Measurements from ENCODE around the gene TXNRD2. TPM values are rescaled to one million over a fixed set of nuclear protein-coding genes. Genes with fewer than 3 reads are reported as not detected.
A peak's percentile ranks its signal among the peaks of the same experiment; 100 is the strongest.

Gene TXNRD2
- total RNA-seq, 4 donors from 2014 or later, result 34.8 to 40.6 (median 37.8) TPM

GRCh38 chr22:19876314-19876940 lies 65.2 kb downstream of the TXNRD2 start:
- no peak for TF ChIP-seq CTCF (IDR thresholded peaks at IDR 0.05)
- TF ChIP-seq EP300 (IDR thresholded peaks at IDR 0.05), result no peak
- TF ChIP-seq POLR2A (IDR thresholded peaks at IDR 0.05), result no peak
- WGBS, 2 donors, result 71 to 74% methylated on average over 9 to 14 of the region's 21 CpGs
- peak overlapping the region in 2 of 4 donors; percentile 34 to 79 for H3K27ac ChIP-seq
- H3K27me3 ChIP-seq, result no peaks in the 10 kb centered on the region
- H3K4me3 ChIP-seq, result no peak overlapping the region
- peaks cover 0 to 85% (median 16%) of the 10 kb centered on the region in 4 donors for H3K4me1 ChIP-seq
- peak in 1 of 2 donors; percentile 12 for DNase-seq (ENCODE audit: low spot score in 2 of 2)
- peaks cover 0 to 38% (median 0%) of the 10 kb centered on the region in 3 donors for H3K36me3 ChIP-seq
- H3K9me3 ChIP-seq, result no peaks in the 10 kb centered on the region

- peak overlapping the region; percentile 23 to 79 (median 52) for H3K27ac ChIP-seq
Observed at GRCh38 chr22:19875531-19876313, 65.9 kb downstream of the TXNRD2 start.

GRCh38 chr22:19875061-19875530 lies 66.5 kb downstream of the TXNRD2 start:
- Histone ChIP-seq H3K27me3 (no peaks in the 10 kb centered on the region), H3K4me3 (no peak overlapping the region), H3K9me3 (no peaks in the 10 kb centered on the region), H3K36me3 (peaks cover 0 to 38% (median 0%) of the 10 kb centered on the region in 3 donors), H3K4me1 (peaks cover 0 to 85% (median 13%) of the 10 kb centered on the region in 4 donors), H3K27ac (peak overlapping the region; percentile 23 to 79 (median 60))
- WGBS, 2 donors, result 79 to 80% methylated on average over 8 to 11 of the region's 12 CpGs
- TF ChIP-seq EP300 (IDR thresholded peaks at IDR 0.05) (no peak), POLR2A (IDR thresholded peaks at IDR 0.05) (no peak), CTCF (IDR thresholded peaks at IDR 0.05) (no peak)
- peak in 1 of 2 donors; percentile 7 for DNase-seq (ENCODE audit: low spot score in 2 of 2)

More at GRCh38 chr22:19875531-19876313, 65.9 kb downstream of the TXNRD2 start:
- peak in 1 of 2 donors; percentile 12 for DNase-seq (ENCODE audit: low spot score in 2 of 2)
- no peak overlapping the region for H3K4me3 ChIP-seq
- peaks cover 0 to 85% (median 13%) of the 10 kb centered on the region in 4 donors for H3K4me1 ChIP-seq
- peaks cover 0 to 38% (median 0%) of the 10 kb centered on the region in 3 donors for H3K36me3 ChIP-seq
- H3K9me3 ChIP-seq, result no peaks in the 10 kb centered on the region
- no peaks in the 10 kb centered on the region for H3K27me3 ChIP-seq
- 71 to 73% methylated on average over 16 to 19 of the region's 23 CpGs for WGBS, 2 donors
- TF ChIP-seq CTCF (IDR thresholded peaks at IDR 0.05), result no peak
- no peak for TF ChIP-seq EP300 (IDR thresholded peaks at IDR 0.05)

- DNase-seq (ENCODE audit: low spot score in 2 of 2), result peak in 1 of 2 donors; percentile 7
- H3K27ac ChIP-seq, result peak overlapping the region; percentile 23 to 79 (median 60)
- no peak overlapping the region for H3K4me3 ChIP-seq
- H3K4me1 ChIP-seq, result peaks cover 0 to 85% (median 16%) of the 10 kb centered on the region in 4 donors
- H3K36me3 ChIP-seq, result peaks cover 0 to 38% (median 0%) of the 10 kb centered on the region in 3 donors
- 69 to 71% methylated on average over 15 to 16 of the region's 27 CpGs for WGBS, 2 donors
- no peaks in the 10 kb centered on the region for H3K9me3 ChIP-seq
- no peak for TF ChIP-seq POLR2A (IDR thresholded peaks at IDR 0.05)
- no peak for TF ChIP-seq CTCF (IDR thresholded peaks at IDR 0.05)
- TF ChIP-seq EP300 (IDR thresholded peaks at IDR 0.05), result peak in 1 of 2 donors; percentile 41
- no peaks in the 10 kb centered on the region for H3K27me3 ChIP-seq
Observed at GRCh38 chr22:19874307-19875060, 67.1 kb downstream of the TXNRD2 start.

Measured in tibial nerve (tissue), 4 donors.